Middle frontal gyrus (tissue), 1 donor: ENCODE data around the gene DNAH3.
A peak's percentile ranks its signal among the peaks of the same experiment; 100 is the strongest.
"Not testable (repeated sequence)": the region's sequence is repeated elsewhere in the genome, so short reads cannot be mapped to it uniquely, and the experiment has no call there.

Experiments
- DNase-seq: peaks from one replicate; pipeline ENCODE4 v3.0.0-alpha.2; 2015; ENCODE audit warnings: low spot score; ENCODE audit errors: extremely low spot score

DNAH3 gene

GRCh38 chr16:21128991-21129390 is 21.7 kb downstream of the DNAH3 start:
- no peak for DNase-seq

GRCh38 chr16:21126518-21126917 is 24.1 kb downstream of the DNAH3 start:
- DNase-seq, result no peak

- DNase-seq, result no peak
These were observed 25.5 kb downstream of the DNAH3 start for GRCh38 chr16:21125191-21125590.

GRCh38 chr16:21120976-21121520 is 29.6 kb downstream of the DNAH3 start:
- DNase-seq, result no peak

GRCh38 chr16:21117567-21117966 is 33.1 kb downstream of the DNAH3 start:
- DNase-seq, result no peak

GRCh38 chr16:21116148-21116693 is 34.4 kb downstream of the DNAH3 start:
- DNase-seq, result no peak

GRCh38 chr16:21115551-21115950 is 35.1 kb downstream of the DNAH3 start:
- DNase-seq, result not testable (repeated sequence)

GRCh38 chr16:21103941-21104860 is 46.4 kb downstream of the DNAH3 start:
- no peak for DNase-seq

GRCh38 chr16:21101631-21102420 is 48.8 kb downstream of the DNAH3 start:
- no peak for DNase-seq

- no peak for DNase-seq
These were observed 50.2 kb downstream of the DNAH3 start for GRCh38 chr16:21100447-21100846.

- DNase-seq, result peak; percentile 12
These were observed 53.5 kb downstream of the DNAH3 start for GRCh38 chr16:21097151-21097550.

- DNase-seq, result not testable (repeated sequence)
These were observed 55.9 kb downstream of the DNAH3 start for GRCh38 chr16:21094719-21095118.

- no peak for DNase-seq
These were observed 57.7 kb downstream of the DNAH3 start for GRCh38 chr16:21092951-21093350.

- DNase-seq, result peak; percentile 40
These were observed 61.8 kb downstream of the DNAH3 start for GRCh38 chr16:21088646-21089538.

GRCh38 chr16:21088143-21088542 is 62.5 kb downstream of the DNAH3 start:
- no peak for DNase-seq

GRCh38 chr16:21084631-21085225 is 65.9 kb downstream of the DNAH3 start:
- DNase-seq, result no peak

GRCh38 chr16:21083729-21084268 is 66.8 kb downstream of the DNAH3 start:
- no peak for DNase-seq

GRCh38 chr16:21081329-21081728 is 69.3 kb downstream of the DNAH3 start:
- no peak for DNase-seq

GRCh38 chr16:21078563-21078962 is 72.1 kb downstream of the DNAH3 start:
- DNase-seq, result no peak
